LNCAP (cell line): Measurements from ENCODE around the gene SLC2A13.

Experiments used
- TF ChIP-seq, protein P1 (sequence below): fragments of 450-650 bp; IDR thresholded peaks from 2 replicates; pipeline ENCODE4 v1.5.1; 2017; ENCODE audit warnings: mild to moderate bottlenecking

SLC2A13 gene

GRCh38 chr12:40032433-40033241 lies 73.2 kb downstream of the SLC2A13 start:
- TF ChIP-seq, protein P1, sequence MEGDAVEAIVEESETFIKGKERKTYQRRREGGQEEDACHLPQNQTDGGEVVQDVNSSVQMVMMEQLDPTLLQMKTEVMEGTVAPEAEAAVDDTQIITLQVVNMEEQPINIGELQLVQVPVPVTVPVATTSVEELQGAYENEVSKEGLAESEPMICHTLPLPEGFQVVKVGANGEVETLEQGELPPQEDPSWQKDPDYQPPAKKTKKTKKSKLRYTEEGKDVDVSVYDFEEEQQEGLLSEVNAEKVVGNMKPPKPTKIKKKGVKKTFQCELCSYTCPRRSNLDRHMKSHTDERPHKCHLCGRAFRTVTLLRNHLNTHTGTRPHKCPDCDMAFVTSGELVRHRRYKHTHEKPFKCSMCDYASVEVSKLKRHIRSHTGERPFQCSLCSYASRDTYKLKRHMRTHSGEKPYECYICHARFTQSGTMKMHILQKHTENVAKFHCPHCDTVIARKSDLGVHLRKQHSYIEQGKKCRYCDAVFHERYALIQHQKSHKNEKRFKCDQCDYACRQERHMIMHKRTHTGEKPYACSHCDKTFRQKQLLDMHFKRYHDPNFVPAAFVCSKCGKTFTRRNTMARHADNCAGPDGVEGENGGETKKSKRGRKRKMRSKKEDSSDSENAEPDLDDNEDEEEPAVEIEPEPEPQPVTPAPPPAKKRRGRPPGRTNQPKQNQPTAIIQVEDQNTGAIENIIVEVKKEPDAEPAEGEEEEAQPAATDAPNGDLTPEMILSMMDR = no peak

- TF ChIP-seq, protein P1 = peak; percentile 53
Observed at GRCh38 chr12:40031965-40032364, 73.9 kb downstream of the SLC2A13 start.

GRCh38 chr12:40028296-40028695 lies 77.6 kb downstream of the SLC2A13 start:
- TF ChIP-seq, protein P1 = no peak

- TF ChIP-seq, protein P1 = no peak
Observed at GRCh38 chr12:40022850-40023249, 83.0 kb downstream of the SLC2A13 start.

GRCh38 chr12:40020261-40020691 lies 85.6 kb downstream of the SLC2A13 start:
- TF ChIP-seq, protein P1 = no peak

DNA sequence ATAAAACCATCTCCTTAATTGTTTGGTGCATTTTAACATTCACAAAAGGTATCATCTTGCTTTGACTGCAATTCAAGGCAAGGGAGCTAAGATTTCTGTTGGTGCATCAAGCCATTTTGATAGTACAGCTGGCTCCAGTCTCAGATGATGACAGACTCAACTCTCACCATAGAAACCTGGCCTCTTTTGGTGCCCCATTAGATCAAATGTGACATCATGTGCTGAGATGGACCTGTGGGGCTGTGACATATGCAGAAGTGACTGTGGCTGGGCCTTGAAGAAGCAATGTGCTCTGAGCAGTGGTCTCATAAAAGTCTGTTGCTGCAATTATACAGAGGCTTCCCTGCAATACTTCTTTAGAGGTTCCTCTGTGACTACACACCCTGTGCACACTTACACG lies 88.4 kb downstream of the SLC2A13 start:
- TF ChIP-seq, protein P1 = no peak

- TF ChIP-seq, protein P1 = no peak
Observed at GRCh38 chr12:40016980-40017379, 88.9 kb downstream of the SLC2A13 start.
